Suprapubic skin (tissue), 4 donors: ENCODE data around the gene GNPDA2. TPM values are rescaled to one million over a fixed set of nuclear protein-coding genes. Genes with fewer than 3 reads are reported as not detected.

Experiments used
- DNase-seq, 2 donors: peaks; one replicate each; pipeline ENCODE4 v3.0.0-alpha.2; 2019; ENCODE audit warnings: low spot score in 2 of 2
- H3K27ac ChIP-seq: fragments of 200-600 bp; sonication (generic); one replicate; pipeline ENCODE4 v1.5.1; 2019
- H3K27me3 ChIP-seq: fragments of 200-600 bp; sonication (generic); one replicate; pipeline ENCODE4 v1.5.1; 2019
- H3K36me3 ChIP-seq: fragments of 200-600 bp; sonication (generic); one replicate; pipeline ENCODE4 v1.5.1; 2019
- H3K4me1 ChIP-seq: fragments of 200-600 bp; sonication (generic); one replicate; pipeline ENCODE4 v1.5.1; 2019
- H3K4me3 ChIP-seq: fragments of 200-600 bp; sonication (generic); one replicate; pipeline ENCODE4 v1.5.1; 2019; ENCODE audit warnings: mild to moderate bottlenecking
- H3K9me3 ChIP-seq: fragments of 200-600 bp; sonication (generic); one replicate; pipeline ENCODE4 v1.5.1; 2019
- EP300 ChIP-seq: sonication (generic); formaldehyde crosslinking; IDR thresholded peaks from one replicate; pipeline ENCODE4 v1.6.1; 2017; ENCODE audit warnings: antibody characterized with exemption
- POLR2A ChIP-seq, 2 donors: fragments of 450-650 bp; IDR thresholded peaks; one replicate each; pipeline ENCODE4 v1.6.1; 2017; ENCODE audit warnings: antibody characterized with exemption in 2 of 2, mild to moderate bottlenecking in 2 of 2, moderate library complexity in 2 of 2
- POLR2AphosphoS5 ChIP-seq, 3 donors: sonication (generic); formaldehyde crosslinking; IDR thresholded peaks; one replicate each; pipeline ENCODE4 v1.6.1; 2017; ENCODE audit warnings: antibody characterized with exemption in 3 of 3
- WGBS: methylation state at CpG from one replicate; pipeline ENCODE4 v1.1.5; 2018; 5-methylcytosine and 5-hydroxymethylcytosine counted together
- total RNA-seq, 4 donors: library from RNA; depleted of rRNA; stranded (reverse); fragments of >200 nt; gene quantifications; one replicate each; pipeline ENCODE4 v1.1.0, GENCODE V29; 2016
- TF ChIP-seq, protein P1 (sequence below), 2 donors: fragments of 200-600 bp in 1 of 2; fragments of 450-650 bp in 1 of 2; sonication (generic) in 1 of 2; IDR thresholded peaks; one replicate each; pipeline ENCODE4 v1.5.1; 2016 to 2019; ENCODE audit warnings: antibody characterized with exemption in 2 of 2, mild to moderate bottlenecking in 1 of 2, moderate library complexity in 1 of 2

GNPDA2 gene
- total RNA-seq, 4 donors from 2014 or later, result 6.8 to 15.3 (median 13.0) TPM

DNA sequence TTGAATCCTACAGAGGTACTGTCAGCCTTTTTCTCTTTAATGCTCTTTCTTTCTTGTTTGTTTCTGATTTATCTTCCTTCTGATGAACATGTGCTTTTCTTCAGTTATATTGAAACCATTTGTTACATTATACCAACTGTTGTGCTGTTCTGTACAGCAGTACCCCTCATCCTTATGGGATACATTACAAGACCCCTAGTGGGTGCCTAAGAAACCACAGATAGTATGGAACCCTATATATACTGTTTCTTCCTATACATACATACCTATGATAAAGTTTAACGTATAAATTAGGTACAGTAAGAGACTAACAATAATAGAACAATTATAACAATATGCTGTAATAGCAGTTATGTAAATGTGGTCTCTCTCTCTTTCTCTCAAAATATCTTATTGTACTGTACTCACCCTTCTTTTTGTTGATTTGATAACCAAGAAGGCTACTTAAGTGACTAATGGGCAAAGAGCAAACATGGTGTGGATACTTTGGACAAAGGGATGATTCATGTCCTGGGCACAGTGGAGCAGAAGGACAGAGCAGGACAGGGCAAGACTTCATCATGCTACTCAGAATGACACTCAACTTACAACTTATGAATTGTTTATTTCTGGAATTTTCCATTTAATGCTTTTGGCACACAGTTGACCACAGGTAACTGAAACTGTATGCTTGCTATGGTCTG lies 64.3 kb downstream of the GNPDA2 start:
- Histone ChIP-seq H3K4me1 (no peaks in the 10 kb centered on the region), H3K27me3 (peaks cover 9% of the 10 kb centered on the region), H3K36me3 (no peaks in the 10 kb centered on the region), H3K4me3 (no peak overlapping the region), H3K9me3 (no peaks in the 10 kb centered on the region), H3K27ac (no peak overlapping the region)
- WGBS, result 76% methylated on average over 1 of the region's 1 CpG
- TF ChIP-seq EP300 (no peak), POLR2AphosphoS5 (IDR thresholded peaks at IDR 0.05) (no peak), POLR2A (IDR thresholded peaks at IDR 0.05) (no peak)
- TF ChIP-seq, protein P1, sequence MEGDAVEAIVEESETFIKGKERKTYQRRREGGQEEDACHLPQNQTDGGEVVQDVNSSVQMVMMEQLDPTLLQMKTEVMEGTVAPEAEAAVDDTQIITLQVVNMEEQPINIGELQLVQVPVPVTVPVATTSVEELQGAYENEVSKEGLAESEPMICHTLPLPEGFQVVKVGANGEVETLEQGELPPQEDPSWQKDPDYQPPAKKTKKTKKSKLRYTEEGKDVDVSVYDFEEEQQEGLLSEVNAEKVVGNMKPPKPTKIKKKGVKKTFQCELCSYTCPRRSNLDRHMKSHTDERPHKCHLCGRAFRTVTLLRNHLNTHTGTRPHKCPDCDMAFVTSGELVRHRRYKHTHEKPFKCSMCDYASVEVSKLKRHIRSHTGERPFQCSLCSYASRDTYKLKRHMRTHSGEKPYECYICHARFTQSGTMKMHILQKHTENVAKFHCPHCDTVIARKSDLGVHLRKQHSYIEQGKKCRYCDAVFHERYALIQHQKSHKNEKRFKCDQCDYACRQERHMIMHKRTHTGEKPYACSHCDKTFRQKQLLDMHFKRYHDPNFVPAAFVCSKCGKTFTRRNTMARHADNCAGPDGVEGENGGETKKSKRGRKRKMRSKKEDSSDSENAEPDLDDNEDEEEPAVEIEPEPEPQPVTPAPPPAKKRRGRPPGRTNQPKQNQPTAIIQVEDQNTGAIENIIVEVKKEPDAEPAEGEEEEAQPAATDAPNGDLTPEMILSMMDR (IDR thresholded peaks at IDR 0.05), result no peak
- DNase-seq, result no peak

DNA sequence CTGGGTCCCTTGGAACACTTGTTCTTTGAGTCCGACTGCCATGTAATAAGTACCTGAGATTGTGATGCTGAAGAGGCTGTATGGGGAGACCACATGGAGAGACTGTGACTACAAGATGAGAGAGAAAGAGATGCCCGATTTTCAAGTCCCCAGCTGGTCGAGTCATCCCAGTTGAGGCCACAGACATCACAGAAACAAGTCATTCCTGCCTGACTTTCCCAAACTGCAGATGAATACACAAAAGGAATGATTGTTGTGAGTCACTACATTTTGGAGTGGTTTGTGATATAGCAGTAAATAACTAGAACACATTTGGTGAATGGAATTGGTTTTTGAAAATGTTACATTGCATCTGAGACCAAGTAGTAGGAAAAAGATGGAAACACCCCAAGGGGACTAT lies 66.0 kb downstream of the GNPDA2 start:
- H3K27me3 ChIP-seq, result peaks cover 9% of the 10 kb centered on the region
- no peak overlapping the region for H3K4me3 ChIP-seq
- no peak overlapping the region for H3K27ac ChIP-seq
- WGBS, result 77% methylated on average over 3 of the region's 3 CpGs
- TF ChIP-seq POLR2AphosphoS5 (IDR thresholded peaks at IDR 0.05) (no peak), EP300 (no peak), POLR2A (IDR thresholded peaks at IDR 0.05) (no peak)
- TF ChIP-seq, protein P1 (IDR thresholded peaks at IDR 0.05), result no peak
- DNase-seq, result no peak
- no peaks in the 10 kb centered on the region for H3K4me1 ChIP-seq
- no peaks in the 10 kb centered on the region for H3K9me3 ChIP-seq
- H3K36me3 ChIP-seq, result no peaks in the 10 kb centered on the region

DNA sequence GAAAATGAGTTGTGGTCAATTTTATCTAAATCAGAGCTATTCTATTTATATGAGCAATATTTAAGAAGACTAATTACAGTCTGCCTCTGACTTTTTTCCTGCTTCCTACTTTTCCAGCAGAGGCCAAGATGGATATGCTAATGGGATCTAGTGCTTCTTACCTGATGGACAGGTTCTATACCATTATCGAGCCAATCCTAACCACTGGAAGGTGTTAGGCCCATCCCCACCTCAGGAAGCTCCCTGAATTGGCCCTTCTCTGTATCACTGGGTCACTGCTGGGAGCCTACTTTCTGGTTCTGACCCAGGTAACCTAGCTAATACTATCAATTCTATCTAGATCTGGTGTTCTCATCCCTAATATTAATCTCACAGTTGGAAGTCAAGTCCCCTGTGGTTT lies 74.4 kb downstream of the GNPDA2 start:
- no peaks in the 10 kb centered on the region for H3K9me3 ChIP-seq

More for the DNA sequence above, 74.4 kb downstream of the GNPDA2 start:
- H3K27me3 ChIP-seq, result no peaks in the 10 kb centered on the region
- DNase-seq, result no peak
- no peak overlapping the region for H3K27ac ChIP-seq
- H3K4me3 ChIP-seq, result no peak overlapping the region
- no peak for TF ChIP-seq POLR2A (IDR thresholded peaks at IDR 0.05)
- TF ChIP-seq, protein P1 (IDR thresholded peaks at IDR 0.05), result no peak
- no peak for TF ChIP-seq POLR2AphosphoS5 (IDR thresholded peaks at IDR 0.05)
- no peak for TF ChIP-seq EP300
- no peaks in the 10 kb centered on the region for H3K36me3 ChIP-seq
- H3K4me1 ChIP-seq, result no peaks in the 10 kb centered on the region
- 89% methylated on average over 1 of the region's 1 CpG for WGBS

Other genes starting within 250 kb of the GNPDA2 start
- not detected for gene YIPF7, start 74.9 kb downstream of the GNPDA2 start, total RNA-seq
- 10 to 100 TPM; 13.8 to 20.3 (median 19.3) TPM for gene GUF1, start 48.1 kb downstream of the GNPDA2 start, total RNA-seq